Esophagus muscularis mucosa (tissue), 3 donors: ENCODE data around the gene DHRS7C.

ENCODE experiments used
- CTCF ChIP-seq, 3 experiments: fragments of 200-600 bp in 2 of 3; fragments of 450-650 bp in 1 of 3; sonication (generic) in 2 of 3; IDR thresholded peaks; one replicate each; pipeline ENCODE4 v1.5.1; 2017 to 2019; ENCODE audit warnings: antibody characterized with exemption in 3 of 3, mild to moderate bottlenecking in 2 of 3, moderate library complexity in 1 of 3
- EP300 ChIP-seq: sonication (generic); formaldehyde crosslinking; IDR thresholded peaks from one replicate; pipeline ENCODE4 v1.6.1; 2017; ENCODE audit warnings: antibody characterized with exemption

GRCh38 chr17:9725575-9725974, 65.8 kb downstream of the DHRS7C start:
- TF ChIP-seq CTCF (IDR thresholded peaks at IDR 0.05) (no peak), EP300 (no peak)
